ENCODE data around the gene ZNF768.

GRCh38 chr16:30533146-30533522 is 6.8 kb upstream of the ZNF768 start:
- TF ChIP-seq MXI1 (IDR thresholded peaks at IDR 0.05; ENCODE audit: borderline replicate concordance, low read depth, low read length) (no peak), ZNF20 (CRISPR knock-in tag; IDR thresholded peaks at IDR 0.05) (no peak), CTCF (CRISPR knock-in tag; IDR thresholded peaks at IDR 0.05) (no peak), TFE3 (CRISPR knock-in tag; IDR thresholded peaks at IDR 0.05) (no peak), POLR2A (IDR thresholded peaks at IDR 0.05; ENCODE audit: insufficient read depth in 1 of 2, low read depth in 2 of 2, low read length in 2 of 2) (no peak), ZNF142 (CRISPR knock-in tag; IDR thresholded peaks at IDR 0.05) (no peak), ZSCAN12 (CRISPR knock-in tag; IDR thresholded peaks at IDR 0.05) (no peak), ZNF121 (CRISPR knock-in tag; IDR thresholded peaks at IDR 0.05) (no peak), KAT7 (CRISPR knock-in tag; IDR thresholded peaks at IDR 0.05; ENCODE audit: borderline replicate concordance) (no peak), SMARCC2 (IDR thresholded peaks at IDR 0.05) (no peak), ISL2 (CRISPR knock-in tag; IDR thresholded peaks at IDR 0.05) (no peak)
- TF ChIP-seq, protein P1, sequence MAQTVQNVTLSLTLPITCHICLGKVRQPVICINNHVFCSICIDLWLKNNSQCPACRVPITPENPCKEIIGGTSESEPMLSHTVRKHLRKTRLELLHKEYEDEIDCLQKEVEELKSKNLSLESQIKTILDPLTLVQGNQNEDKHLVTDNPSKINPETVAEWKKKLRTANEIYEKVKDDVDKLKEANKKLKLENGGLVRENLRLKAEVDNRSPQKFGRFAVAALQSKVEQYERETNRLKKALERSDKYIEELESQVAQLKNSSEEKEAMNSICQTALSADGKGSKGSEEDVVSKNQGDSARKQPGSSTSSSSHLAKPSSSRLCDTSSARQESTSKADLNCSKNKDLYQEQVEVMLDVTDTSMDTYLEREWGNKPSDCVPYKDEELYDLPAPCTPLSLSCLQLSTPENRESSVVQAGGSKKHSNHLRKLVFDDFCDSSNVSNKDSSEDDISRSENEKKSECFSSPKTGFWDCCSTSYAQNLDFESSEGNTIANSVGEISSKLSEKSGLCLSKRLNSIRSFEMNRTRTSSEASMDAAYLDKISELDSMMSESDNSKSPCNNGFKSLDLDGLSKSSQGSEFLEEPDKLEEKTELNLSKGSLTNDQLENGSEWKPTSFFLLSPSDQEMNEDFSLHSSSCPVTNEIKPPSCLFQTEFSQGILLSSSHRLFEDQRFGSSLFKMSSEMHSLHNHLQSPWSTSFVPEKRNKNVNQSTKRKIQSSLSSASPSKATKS (CRISPR knock-in tag; IDR thresholded peaks at IDR 0.05) = no peak
- TF ChIP-seq, protein P2, sequence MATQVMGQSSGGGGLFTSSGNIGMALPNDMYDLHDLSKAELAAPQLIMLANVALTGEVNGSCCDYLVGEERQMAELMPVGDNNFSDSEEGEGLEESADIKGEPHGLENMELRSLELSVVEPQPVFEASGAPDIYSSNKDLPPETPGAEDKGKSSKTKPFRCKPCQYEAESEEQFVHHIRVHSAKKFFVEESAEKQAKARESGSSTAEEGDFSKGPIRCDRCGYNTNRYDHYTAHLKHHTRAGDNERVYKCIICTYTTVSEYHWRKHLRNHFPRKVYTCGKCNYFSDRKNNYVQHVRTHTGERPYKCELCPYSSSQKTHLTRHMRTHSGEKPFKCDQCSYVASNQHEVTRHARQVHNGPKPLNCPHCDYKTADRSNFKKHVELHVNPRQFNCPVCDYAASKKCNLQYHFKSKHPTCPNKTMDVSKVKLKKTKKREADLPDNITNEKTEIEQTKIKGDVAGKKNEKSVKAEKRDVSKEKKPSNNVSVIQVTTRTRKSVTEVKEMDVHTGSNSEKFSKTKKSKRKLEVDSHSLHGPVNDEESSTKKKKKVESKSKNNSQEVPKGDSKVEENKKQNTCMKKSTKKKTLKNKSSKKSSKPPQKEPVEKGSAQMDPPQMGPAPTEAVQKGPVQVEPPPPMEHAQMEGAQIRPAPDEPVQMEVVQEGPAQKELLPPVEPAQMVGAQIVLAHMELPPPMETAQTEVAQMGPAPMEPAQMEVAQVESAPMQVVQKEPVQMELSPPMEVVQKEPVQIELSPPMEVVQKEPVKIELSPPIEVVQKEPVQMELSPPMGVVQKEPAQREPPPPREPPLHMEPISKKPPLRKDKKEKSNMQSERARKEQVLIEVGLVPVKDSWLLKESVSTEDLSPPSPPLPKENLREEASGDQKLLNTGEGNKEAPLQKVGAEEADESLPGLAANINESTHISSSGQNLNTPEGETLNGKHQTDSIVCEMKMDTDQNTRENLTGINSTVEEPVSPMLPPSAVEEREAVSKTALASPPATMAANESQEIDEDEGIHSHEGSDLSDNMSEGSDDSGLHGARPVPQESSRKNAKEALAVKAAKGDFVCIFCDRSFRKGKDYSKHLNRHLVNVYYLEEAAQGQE (IDR thresholded peaks at IDR 0.05; ENCODE audit: borderline replicate concordance in 1 of 2, low read depth in 1 of 2, low read length in 2 of 2) = no peak
- TF ChIP-seq, protein P3, sequence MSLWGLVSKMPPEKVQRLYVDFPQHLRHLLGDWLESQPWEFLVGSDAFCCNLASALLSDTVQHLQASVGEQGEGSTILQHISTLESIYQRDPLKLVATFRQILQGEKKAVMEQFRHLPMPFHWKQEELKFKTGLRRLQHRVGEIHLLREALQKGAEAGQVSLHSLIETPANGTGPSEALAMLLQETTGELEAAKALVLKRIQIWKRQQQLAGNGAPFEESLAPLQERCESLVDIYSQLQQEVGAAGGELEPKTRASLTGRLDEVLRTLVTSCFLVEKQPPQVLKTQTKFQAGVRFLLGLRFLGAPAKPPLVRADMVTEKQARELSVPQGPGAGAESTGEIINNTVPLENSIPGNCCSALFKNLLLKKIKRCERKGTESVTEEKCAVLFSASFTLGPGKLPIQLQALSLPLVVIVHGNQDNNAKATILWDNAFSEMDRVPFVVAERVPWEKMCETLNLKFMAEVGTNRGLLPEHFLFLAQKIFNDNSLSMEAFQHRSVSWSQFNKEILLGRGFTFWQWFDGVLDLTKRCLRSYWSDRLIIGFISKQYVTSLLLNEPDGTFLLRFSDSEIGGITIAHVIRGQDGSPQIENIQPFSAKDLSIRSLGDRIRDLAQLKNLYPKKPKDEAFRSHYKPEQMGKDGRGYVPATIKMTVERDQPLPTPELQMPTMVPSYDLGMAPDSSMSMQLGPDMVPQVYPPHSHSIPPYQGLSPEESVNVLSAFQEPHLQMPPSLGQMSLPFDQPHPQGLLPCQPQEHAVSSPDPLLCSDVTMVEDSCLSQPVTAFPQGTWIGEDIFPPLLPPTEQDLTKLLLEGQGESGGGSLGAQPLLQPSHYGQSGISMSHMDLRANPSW (CRISPR knock-in tag; IDR thresholded peaks at IDR 0.05; ENCODE audit: borderline replicate concordance) = no peak

Measured in HepG2 (cell line).